H1 (cell line): ENCODE measurements around the gene PROZ. TPM values are rescaled to one million over a fixed set of nuclear protein-coding genes. Genes with fewer than 3 reads are reported as not detected.
"Not testable (repeated sequence)": the region's sequence is repeated elsewhere in the genome, so short reads cannot be mapped to it uniquely, and the experiment has no call there.

Experiments
- CTCF ChIA-PET: fragments of 300-600 bp; sonication (Branson Sonifier 250); formaldehyde crosslinking; loops from one replicate; lab custom pipeline; 2021; ENCODE audit not compliant: partially characterized antibody; lab: Charles Lee
- POLR2A ChIA-PET: fragments of 300-600 bp; sonication (Branson Sonifier 250); formaldehyde crosslinking; loops from one replicate; lab custom pipeline; 2021; ENCODE audit warnings: inconsistent platforms; ENCODE audit not compliant: partially characterized antibody; lab: Charles Lee
- DNase-seq, 2 experiments: peaks; one replicate each; pipeline versions ENCODE4 v3.0.0 to v3.0.0-alpha.2; 2010 to 2022; ENCODE audit warnings: low spot score in 2 of 2, low read depth in 1 of 2, mixed read lengths in 1 of 2
- FAIRE-seq: peaks from 2 replicates; lab custom pipeline; 2011; peaks lifted over from hg19 to GRCh38; lab: Jason Lieb, UNC
- H2AFZ ChIP-seq: 2 replicates; pipeline ENCODE4 v1.8.1; 2012; ENCODE audit warnings: low read length, inconsistent platforms
- H2AK5ac ChIP-seq: 2 replicates; pipeline ENCODE4 v1.6.1; 2013; ENCODE audit warnings: low read depth, low read length
- H2BK120ac ChIP-seq: replicated peaks from 2 replicates; pipeline ENCODE3; 2013; ENCODE audit warnings: low read depth, low read length, inconsistent platforms
- H2BK12ac ChIP-seq: 2 replicates; pipeline ENCODE4 v1.6.1; 2013; ENCODE audit warnings: low read depth, low read length
- H2BK15ac ChIP-seq: 2 replicates; pipeline ENCODE4 v1.6.1; 2013; ENCODE audit warnings: low read length
- H2BK20ac ChIP-seq: 2 replicates; pipeline ENCODE4 v1.6.1; 2013; ENCODE audit warnings: low read length
- H2BK5ac ChIP-seq: 2 replicates; pipeline ENCODE4 v1.6.1; 2013; ENCODE audit warnings: low read depth, low read length
- H3K14ac ChIP-seq: 2 replicates; pipeline ENCODE4 v1.6.1; 2013; ENCODE audit warnings: inconsistent platforms; ENCODE audit not compliant: insufficient read length
- H3K18ac ChIP-seq: 2 replicates; pipeline ENCODE4 v1.6.1; 2013; ENCODE audit warnings: low read length; ENCODE audit errors: extremely low read depth
- H3K23ac ChIP-seq: 2 replicates; pipeline ENCODE4 v1.6.1; 2013; ENCODE audit warnings: inconsistent platforms; ENCODE audit not compliant: insufficient read length
- H3K23me2 ChIP-seq: 2 replicates; pipeline ENCODE4 v1.6.1; 2013; ENCODE audit warnings: low read depth, low read length
- H3K27ac ChIP-seq: 2 replicates; pipeline ENCODE4 v1.6.1; 2011; ENCODE audit warnings: low read depth, low read length, inconsistent platforms
- H3K27me3 ChIP-seq, 4 experiments: replicated peaks in 1 of 4; 1 replicate in 1 of 4; 2 replicates in 3 of 4; pipeline versions ENCODE4 v1.6.1 to v1.8.1; 2011 to 2013; ENCODE audit warnings: low read length in 3 of 4, mild to moderate bottlenecking in 3 of 4, inconsistent platforms in 2 of 4, mixed read lengths in 2 of 4, moderate library complexity in 1 of 4; ENCODE audit not compliant: control insufficient read depth in 3 of 4, insufficient read depth in 3 of 4; ENCODE audit errors: extremely low read depth in 1 of 4
- H3K36me3 ChIP-seq, 4 experiments: 2 replicates each; pipeline versions ENCODE4 v1.6.1 to v1.8.1; 2011 to 2013; ENCODE audit warnings: mild to moderate bottlenecking in 4 of 4, low read length in 3 of 4, moderate library complexity in 2 of 4, control low read depth in 1 of 4, inconsistent platforms in 1 of 4; ENCODE audit not compliant: insufficient read depth in 4 of 4, control insufficient read depth in 2 of 4
- H3K4ac ChIP-seq: replicated peaks from 2 replicates; pipeline ENCODE3; 2013; ENCODE audit warnings: low read length, low read depth, mixed read lengths, inconsistent platforms; ENCODE audit not compliant: insufficient read length
- H3K4me1 ChIP-seq, 4 experiments: replicated peaks in 1 of 4; 1 replicate in 1 of 4; 2 replicates in 3 of 4; pipeline versions ENCODE4 v1.6.1 to v1.8.1; 2011 to 2013; ENCODE audit warnings: low read length in 3 of 4, inconsistent platforms in 2 of 4, mixed read lengths in 1 of 4; ENCODE audit not compliant: insufficient read depth in 4 of 4, control insufficient read depth in 3 of 4
- H3K4me2 ChIP-seq, 2 experiments: 2 replicates each; pipeline versions ENCODE4 v1.6.1 to v1.8.1; 2011 to 2013; ENCODE audit warnings: low read depth in 2 of 2, low read length in 2 of 2, control low read depth in 1 of 2, inconsistent platforms in 1 of 2, mild to moderate bottlenecking in 1 of 2; ENCODE audit not compliant: insufficient read depth in 1 of 2
- H3K4me3 ChIP-seq, 4 experiments: fragments of 200-600, 300-600 bp in 1 of 4; sonication (generic), shearing (Covaris generic), sonication (Bioruptor Twin) in 1 of 4; 2 replicates each; pipeline versions ENCODE4 v1.5.1 to v1.8.1; 2011 to 2016; ENCODE audit warnings: low read length in 4 of 4, low read depth in 3 of 4, control low read depth in 2 of 4, inconsistent platforms in 2 of 4, mild to moderate bottlenecking in 2 of 4, mixed read lengths in 1 of 4, moderate library complexity in 1 of 4; ENCODE audit not compliant: insufficient read depth in 2 of 4; ENCODE audit errors: extremely low read depth in 1 of 4
- H3K56ac ChIP-seq: replicated peaks from 2 replicates; pipeline ENCODE3; 2013; ENCODE audit warnings: low read depth, mild to moderate bottlenecking, mixed read lengths, low read length, inconsistent platforms; ENCODE audit not compliant: insufficient read length
- H3K79me1 ChIP-seq: 2 replicates; pipeline ENCODE4 v1.6.1; 2013; ENCODE audit warnings: low read depth, low read length, control low read depth
- H3K79me2 ChIP-seq, 2 experiments: 2 replicates each; pipeline versions ENCODE4 v1.6.1 to v1.8.1; 2012 to 2013; ENCODE audit warnings: low read length in 2 of 2, mild to moderate bottlenecking in 2 of 2, inconsistent platforms in 1 of 2; ENCODE audit not compliant: insufficient read depth in 2 of 2, control insufficient read depth in 1 of 2
- H3K9ac ChIP-seq, 4 experiments: replicated peaks in 1 of 4; 1 replicate in 1 of 4; 2 replicates in 3 of 4; pipeline versions ENCODE4 v1.6.1 to v1.8.1; 2011 to 2013; ENCODE audit warnings: low read depth in 3 of 4, low read length in 3 of 4, control low read depth in 2 of 4, mild to moderate bottlenecking in 2 of 4, moderate library complexity in 2 of 4, inconsistent platforms in 1 of 4; ENCODE audit errors: extremely low read depth in 1 of 4
- H3K9me3 ChIP-seq, 2 experiments: 2 replicates each; pipeline versions ENCODE4 v1.6.1 to v1.8.1; 2012 to 2013; ENCODE audit warnings: mild to moderate bottlenecking in 2 of 2, moderate library complexity in 2 of 2, control low read depth in 1 of 2, inconsistent platforms in 1 of 2, low read depth in 1 of 2, low read length in 1 of 2, mixed read lengths in 1 of 2; ENCODE audit not compliant: insufficient read depth in 2 of 2
- H4K20me1 ChIP-seq, 2 experiments: replicated peaks in 1 of 2; 2 replicates each; pipeline versions ENCODE3 to v1.8.1; 2011 to 2013; ENCODE audit warnings: inconsistent platforms in 2 of 2, low read length in 2 of 2, mild to moderate bottlenecking in 1 of 2; ENCODE audit not compliant: insufficient read depth in 2 of 2, control insufficient read depth in 1 of 2
- H4K5ac ChIP-seq: 2 replicates; pipeline ENCODE4 v1.6.1; 2013; ENCODE audit warnings: low read length, low read depth, mixed read lengths, inconsistent platforms; ENCODE audit not compliant: insufficient read length
- H4K8ac ChIP-seq: 2 replicates; pipeline ENCODE4 v1.8.0; 2013; ENCODE audit warnings: mild to moderate bottlenecking, moderate library complexity, low read length, inconsistent platforms; ENCODE audit not compliant: insufficient read depth; ENCODE audit errors: extremely low read depth
- H4K91ac ChIP-seq: replicated peaks from 2 replicates; pipeline ENCODE3; 2013; ENCODE audit warnings: low read length, mixed read lengths, inconsistent platforms; ENCODE audit not compliant: insufficient read length
- WGBS, 2 experiments: shearing (Covaris generic) in 1 of 2; methylation state at CpG; one replicate each; pipeline versions ENCODE4 v1.1.6 to v1.1.7; 2013 to 2015; ENCODE audit warnings: low lambda C conversion rate in 2 of 2, mixed read lengths in 2 of 2, inconsistent platforms in 1 of 2, low coverage in 1 of 2, missing lambda C conversion rate in 1 of 2; ENCODE audit not compliant: insufficient replicate concordance in 2 of 2, insufficient coverage in 1 of 2, insufficient read length in 1 of 2; ENCODE audit errors: extremely low coverage in 1 of 2, missing lambda C conversion rate in 1 of 2; 5-methylcytosine and 5-hydroxymethylcytosine counted together
- polyA plus RNA-seq, 7 experiments: library from polyadenylated mRNA; depleted of rRNA in 3 of 7; stranded (reverse) in 5 of 7; unstranded in 2 of 7; fragments of >200 nt in 5 of 7; fragments of 200-250 nt in 2 of 7; gene quantifications; 1 replicate in 5 of 7; 2 replicates in 1 of 7; 4 replicates in 1 of 7; pipeline versions ENCODE4 v1.2.1 to v1.2.3, GENCODE V29; 2011 to 2013; ENCODE audit warnings: missing spikeins in 2 of 7, mixed read lengths in 2 of 7
- total RNA-seq: library from RNA; stranded (reverse); fragmentation: NEBNext Ultra II Directional; extraction: Animal tissue kit (Norgen Biotek cat#: 25700); gene quantifications from 2 replicates; pipeline ENCODE4 v1.2.1, GENCODE V29; 2021

The PROZ gene
- total and polyA plus RNA-seq, 2 of the 8 experiments (the other 6 are each of a cell fraction or from before 2014, with no cell fraction given) = not detected

DNA sequence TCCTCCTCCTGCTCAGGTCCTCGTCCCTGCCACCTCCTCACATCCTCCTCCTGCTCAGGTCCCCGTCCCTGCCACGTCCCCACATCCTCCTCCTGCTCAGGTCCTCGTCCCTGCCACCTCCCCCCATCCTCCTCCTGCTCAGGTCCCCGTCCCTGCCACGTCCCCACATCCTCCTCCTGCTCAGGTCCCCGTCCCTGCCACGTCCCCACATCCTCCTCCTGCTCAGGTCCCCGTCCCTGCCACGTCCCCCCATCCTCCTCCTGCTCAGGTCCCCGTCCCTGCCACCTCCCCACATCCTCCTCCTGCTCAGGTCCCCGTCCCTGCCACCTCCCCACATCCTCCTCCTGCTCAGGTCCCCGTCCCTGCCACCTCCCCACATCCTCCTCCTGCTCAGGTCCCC is 3.5 kb downstream of the PROZ start:
- H3K14ac ChIP-seq, H3K18ac ChIP-seq, H3K4ac ChIP-seq, H3K9ac ChIP-seq, CTCF ChIA-PET, H2AK5ac ChIP-seq, H3K4me3 ChIP-seq, H3K56ac ChIP-seq, H3K79me1 ChIP-seq, H3K23me2 ChIP-seq, H3K27ac ChIP-seq, FAIRE-seq, H3K9me3 ChIP-seq, H4K5ac ChIP-seq, H3K27me3 ChIP-seq, H2BK15ac ChIP-seq, H3K79me2 ChIP-seq, DNase-seq, H3K36me3 ChIP-seq, H3K23ac ChIP-seq, H2BK120ac ChIP-seq, H3K4me2 ChIP-seq, H2BK5ac ChIP-seq, H4K20me1 ChIP-seq, H2BK20ac ChIP-seq, H2AFZ ChIP-seq, H2BK12ac ChIP-seq, H4K91ac ChIP-seq, H4K8ac ChIP-seq: not testable (repeated sequence)
- POLR2A ChIA-PET = interaction anchor here (0.6 to 1.2 kb wide), 3 partner anchors 13 to 612 kb away, joined by 3 to 7 read pairs (median 5); no protein-coding TSS in a partner anchor
- 80% methylated on average over 1 of the region's 13 CpGs; no CpG with 5 or more reads in 1 of the 2 experiments for WGBS, 2 experiments
- H3K4me1 ChIP-seq = peaks cover 0 to 22% (median 14%) of the 10 kb centered on the region in 4 experiments; a peak in 6 of 7 replicates
